NCI-H1694 treated with DMSO at 0.1 percent for 48 hours (cell line): Measurements from ENCODE around the gene NOL8.
A peak's percentile ranks its signal among the peaks of the same experiment; 100 is the strongest.

ENCODE experiments used
- DNase-seq: peaks from one replicate; lab custom pipeline; 2025; lab: John Stamatoyannopoulos, UW

NOL8 gene

DNA sequence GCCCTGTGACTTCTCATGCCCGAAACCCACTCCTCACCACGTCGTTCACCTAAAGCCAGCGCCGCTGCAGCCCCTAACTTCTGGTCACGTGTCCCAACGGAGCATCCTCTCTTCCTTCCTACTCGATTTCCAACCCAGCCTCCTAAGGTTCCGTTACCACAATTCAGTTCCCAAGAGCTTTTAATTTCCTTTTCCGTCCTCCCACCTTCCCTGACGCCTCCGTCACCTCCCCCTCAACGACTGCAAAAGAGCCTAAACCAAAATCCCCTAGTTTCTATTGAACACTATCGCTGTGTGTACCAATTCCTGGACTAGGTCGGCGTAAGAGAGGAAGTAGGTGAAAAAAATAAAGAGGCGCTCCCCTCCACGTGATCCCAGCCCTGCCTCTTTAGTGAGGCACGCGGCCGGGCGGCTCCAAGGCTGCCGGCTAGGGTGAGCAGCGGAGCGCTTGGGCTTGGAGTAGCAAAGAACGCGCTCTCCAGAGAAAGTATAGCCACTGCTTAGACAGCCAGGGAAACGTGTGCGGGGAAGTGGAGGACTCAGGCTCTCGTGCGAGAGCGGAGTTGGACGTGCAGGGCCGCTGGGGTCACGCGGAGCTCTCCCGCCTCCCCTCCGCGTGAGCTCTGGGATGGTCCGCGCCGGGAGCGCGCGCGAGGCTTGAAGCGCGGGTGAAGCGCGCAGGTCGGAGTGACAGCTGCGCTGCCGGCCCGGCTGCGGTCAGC is at the start of gene NOL8, which contains the start of gene CENPP:
NOL8 (minus strand) TSS at position 82 of the 722 bp plus-strand sequence. CDS start 1,189 bp downstream, outside the sequence.
CENPP (plus strand) TSS at position 685 of the 722 bp plus-strand sequence.
- peak; percentile 86 for DNase-seq

DNA sequence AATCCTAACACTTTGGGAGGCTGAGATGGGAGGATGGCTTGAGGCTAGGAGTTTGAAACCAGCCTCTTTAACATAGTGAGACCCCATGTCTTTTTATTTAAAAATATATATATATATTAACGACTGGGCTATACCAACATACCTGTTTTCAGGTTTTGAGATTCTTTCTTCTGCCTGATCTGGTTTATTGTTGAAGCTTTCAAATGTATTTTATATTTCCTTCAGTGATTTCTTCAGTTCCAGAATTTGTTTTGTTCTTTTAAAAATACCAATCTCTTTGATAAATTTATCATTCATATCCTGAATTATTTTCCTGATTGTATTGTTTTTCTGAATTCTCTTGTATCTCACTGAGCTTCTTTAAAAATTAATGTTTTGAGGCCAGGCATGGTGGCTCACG is 48.0 kb upstream of the NOL8 start:
- DNase-seq = no peak

DNA sequence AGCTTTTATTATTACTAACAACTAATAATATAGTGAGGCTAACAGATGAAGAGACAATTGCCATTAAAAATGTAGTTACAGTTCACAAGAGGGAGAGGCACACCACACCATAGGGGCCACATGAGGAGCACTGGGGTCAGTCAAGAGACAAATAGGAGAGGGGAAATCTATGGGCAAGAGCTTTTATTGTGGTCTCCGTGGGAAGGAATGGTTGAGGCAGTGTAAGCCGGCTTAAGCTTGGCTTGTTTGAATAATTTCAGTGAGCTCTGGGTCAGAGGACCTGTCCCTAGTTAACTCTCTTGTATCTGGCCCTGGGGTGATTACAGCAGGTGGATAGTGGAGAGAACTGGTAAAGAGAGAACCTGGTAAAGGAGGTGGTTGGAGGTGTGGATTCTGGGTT is 43.9 kb upstream of the NOL8 start:
- DNase-seq = no peak

DNA sequence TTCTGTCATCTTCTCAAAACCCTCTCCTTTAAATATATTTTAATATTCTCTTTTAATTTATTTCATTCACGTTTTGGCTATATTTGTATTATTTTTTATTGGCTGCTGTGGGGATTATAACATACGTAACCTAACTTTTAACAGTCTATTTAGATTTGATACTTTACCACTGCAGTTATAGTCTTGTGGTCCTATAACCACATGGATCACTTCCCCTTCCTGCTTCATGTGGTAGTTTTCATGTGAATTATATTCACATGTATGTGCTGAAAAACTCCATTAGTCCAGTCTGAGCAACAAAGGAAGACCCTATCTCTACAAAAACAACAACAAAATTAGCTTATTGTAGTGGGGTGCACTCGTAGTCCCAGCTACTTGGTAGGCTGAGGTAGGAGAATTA is 34.9 kb upstream of the NOL8 start:
- DNase-seq = no peak

DNA sequence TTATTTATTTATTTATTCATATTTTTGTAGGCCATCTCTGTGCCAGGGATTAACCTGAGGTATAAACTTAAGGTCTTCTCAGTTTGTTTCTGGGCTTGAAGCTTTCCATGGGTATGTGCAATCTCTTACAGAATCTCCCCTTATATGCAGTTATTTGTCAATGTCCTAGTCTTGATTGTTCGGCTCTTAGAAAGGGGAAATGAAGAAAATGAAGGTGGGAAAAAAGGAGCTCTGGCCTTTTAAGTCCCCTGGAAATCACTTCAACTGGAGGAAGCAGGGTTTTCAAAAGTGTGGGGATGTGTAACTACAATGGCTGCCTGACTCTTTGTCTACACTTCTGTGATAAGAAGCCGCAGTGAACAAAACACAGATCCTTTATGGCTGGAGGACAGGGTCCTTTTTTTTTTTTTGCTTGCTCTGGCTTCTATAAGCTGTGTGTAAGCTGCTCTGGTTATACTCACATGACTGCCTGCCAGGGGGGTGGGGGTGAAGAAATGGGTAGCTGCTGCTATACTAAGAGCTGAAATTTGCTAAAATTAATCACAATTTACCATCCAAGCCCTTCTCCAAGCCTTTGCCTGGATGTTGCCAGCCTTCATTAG is 34.3 kb upstream of the NOL8 start:
- no peak for DNase-seq

GRCh38 chr9:92353051-92353450 is 27.9 kb upstream of the NOL8 start:
- DNase-seq = no peak

- no peak for DNase-seq
Measured at GRCh38 chr9:92350740-92351133, 25.6 kb upstream of the NOL8 start.

DNA sequence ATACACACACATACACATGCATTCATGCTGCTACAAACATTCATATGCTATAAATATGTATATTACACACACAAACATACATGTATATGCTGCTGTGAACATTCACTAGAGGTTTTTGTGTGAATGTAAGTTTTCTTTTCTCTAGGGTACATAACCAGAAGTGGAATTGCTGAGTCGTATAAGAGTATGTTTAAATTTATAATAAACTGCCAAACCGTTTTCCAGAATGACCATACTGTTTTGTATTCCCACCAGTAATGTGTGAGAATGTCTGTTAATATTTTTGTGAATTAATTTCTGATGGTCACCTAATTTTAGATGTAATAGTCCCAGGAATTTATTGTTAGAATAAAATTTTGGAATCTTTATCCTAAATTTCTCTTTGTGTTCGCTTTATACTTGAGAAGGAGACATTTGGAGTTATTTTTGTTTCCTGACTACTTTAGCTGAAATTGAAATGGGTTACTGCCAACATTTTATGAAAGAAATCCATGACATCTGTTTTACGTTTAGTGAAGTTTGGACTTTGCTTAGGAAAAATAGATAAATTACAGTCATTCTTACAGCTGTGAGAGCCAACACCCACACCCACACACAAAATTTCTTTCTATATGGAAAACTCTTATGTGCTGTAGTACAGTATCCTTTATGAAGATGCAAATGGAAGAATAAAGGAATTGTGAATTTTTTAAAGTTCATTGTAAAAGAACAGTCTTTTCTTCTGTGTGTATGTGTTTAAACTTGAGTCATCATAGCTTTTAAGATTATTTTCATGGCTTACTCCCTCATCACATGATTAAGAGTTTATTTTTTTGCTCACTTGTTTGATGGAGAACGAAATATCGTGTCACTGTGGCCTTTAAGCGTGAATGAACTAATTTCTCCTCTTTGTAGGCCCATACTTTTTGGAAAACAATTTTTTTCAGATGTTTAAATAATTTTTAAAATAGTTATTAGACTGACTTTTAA is 24.9 kb upstream of the NOL8 start:
- DNase-seq = no peak

DNA sequence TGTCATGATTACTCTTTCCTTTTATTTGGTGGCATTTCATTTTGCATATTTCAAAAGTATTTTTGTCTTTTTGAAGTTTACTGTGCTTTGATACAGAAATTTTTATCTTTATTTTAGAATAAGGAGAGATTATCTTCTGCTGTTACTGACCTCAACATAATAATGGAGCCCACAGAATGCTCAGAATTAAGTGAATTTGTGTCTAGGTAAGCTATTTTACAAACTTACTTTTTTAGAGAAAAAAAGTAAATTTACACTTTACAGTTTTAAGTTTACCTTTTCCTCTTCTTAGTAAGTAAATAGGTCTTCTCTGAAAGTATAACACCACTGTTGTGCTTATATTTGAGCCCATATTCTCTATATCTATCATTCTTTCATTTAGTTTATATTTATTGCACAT is 20.4 kb upstream of the NOL8 start:
- DNase-seq = no peak

DNA sequence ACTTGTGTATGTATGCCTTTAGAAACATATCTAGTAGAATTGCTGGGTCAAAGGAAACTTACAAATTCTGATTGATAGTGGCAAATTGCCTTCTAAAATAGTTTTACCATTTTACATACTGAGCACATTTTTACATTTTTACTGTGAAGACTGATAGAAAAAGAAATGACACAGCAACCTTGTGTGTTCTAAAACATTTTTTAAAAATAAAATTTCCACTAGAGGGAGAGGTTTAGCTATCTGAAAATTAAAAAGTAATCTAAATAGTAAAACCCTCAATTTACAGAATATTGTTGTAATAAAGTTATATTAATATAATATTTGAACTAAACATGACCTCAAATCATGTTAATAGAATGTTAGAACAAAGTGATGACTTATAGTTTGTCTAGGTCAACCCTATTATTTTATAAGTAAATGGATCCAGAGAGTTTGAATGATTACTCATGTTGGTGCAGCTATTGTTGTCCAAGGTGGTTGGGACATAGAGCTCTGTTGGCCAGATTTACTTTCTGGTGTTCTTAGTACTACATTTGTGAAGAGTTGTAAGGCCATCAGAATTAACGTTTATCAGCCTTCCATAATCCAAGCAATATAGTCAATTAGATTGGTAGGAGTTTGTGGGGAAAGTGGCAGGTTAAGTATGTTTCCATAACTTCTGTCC is 17.8 kb upstream of the NOL8 start:
- DNase-seq = no peak

DNA sequence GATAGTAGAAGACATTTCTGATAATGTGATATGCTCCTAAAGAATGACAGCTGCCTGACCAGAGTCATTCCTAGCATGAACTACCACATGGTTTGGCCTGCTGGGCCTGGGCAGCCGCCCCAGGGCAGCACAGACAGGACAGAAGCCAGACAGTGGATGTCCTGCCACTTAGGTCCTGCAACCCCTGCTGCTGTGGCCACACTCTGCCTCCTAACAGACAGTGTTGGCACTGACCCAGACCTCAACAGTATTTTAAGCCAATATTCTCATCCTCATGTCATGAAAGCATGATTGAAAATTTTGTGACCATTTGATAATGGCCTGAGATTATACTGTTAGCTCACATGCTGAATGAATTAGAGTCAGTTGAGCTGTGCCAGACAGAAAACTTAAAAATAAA is 16.4 kb upstream of the NOL8 start:
- DNase-seq = no peak

DNA sequence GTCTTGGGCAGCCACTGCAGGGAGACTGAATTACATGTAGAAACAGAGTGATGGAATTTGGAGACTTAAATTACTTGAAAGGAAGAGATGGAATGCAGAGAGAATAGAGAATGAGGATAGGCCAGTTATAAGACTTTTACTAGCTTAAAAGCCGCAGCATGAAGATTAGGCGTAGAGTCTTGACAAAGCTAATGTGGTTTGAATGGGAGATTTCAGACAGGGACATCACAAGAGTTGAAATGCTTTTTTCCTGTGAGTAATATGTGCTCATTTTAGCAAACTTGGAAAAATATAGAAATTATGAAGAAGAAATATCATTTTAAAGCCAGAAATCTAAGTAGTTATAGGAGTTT is 8.1 kb upstream of the NOL8 start:
- no peak for DNase-seq

- no peak for DNase-seq
Measured at GRCh38 chr9:92332577-92333281, 7.6 kb upstream of the NOL8 start.

GRCh38 chr9:92328225-92328624 is 3.1 kb upstream of the NOL8 start:
- DNase-seq = peak; percentile 15

DNA sequence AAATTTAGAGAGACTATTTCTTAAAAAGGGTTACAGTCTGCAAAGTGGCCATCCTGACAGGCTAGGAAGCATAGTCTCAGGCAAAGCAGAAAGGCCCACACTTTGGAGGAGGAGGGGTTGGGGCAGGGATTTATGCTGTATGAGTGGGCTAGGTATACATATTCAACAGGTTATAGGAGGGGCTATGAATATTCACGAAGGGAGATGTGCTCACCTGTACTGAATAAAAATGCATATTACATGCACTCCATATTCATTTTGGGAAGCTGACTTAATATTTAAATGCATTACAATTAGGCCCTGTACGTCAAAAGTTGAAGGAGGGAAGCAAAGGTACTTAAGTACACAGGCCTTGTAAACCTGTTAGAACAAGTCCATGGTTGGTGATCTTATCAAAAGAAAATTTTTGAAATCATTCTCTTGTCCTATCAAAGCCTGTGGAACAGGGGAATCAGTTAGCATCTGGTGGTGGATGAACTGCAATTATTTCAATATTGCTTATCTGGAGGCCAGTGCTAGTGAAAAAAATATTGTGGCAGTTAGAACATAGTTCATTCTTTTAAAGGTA is 2.2 kb upstream of the NOL8 start:
- DNase-seq = no peak

DNA sequence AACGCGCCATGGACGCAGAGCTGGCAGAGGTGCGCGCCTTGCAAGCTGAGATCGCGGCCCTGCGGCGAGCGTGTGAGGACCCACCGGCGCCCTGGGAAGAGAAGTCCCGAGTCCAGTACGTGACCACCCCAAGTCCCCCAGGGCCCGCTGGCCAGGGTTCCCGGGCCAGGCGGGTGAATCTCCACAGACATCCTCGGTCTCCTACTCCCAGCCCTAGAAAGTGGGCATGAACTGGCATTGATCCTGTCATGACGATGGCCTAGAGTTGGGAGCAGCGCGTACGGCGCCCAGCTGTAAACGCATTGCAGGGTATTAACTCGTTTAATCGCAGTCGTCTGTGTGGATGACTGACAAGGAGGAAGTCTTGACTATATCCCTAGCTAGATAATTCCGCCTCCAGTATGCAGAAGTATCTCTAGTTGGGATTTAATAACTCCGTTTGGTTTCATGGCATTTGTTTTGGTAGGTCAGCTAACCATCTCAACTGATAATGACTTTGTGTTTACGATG is 896 bp upstream of the NOL8 start:
- DNase-seq = no peak

GRCh38 chr9:92324889-92325268 is 271 bp downstream of the NOL8 start:
- DNase-seq = no peak

GRCh38 chr9:92324431-92324830 is 719 bp downstream of the NOL8 start:
- DNase-seq = no peak

GRCh38 chr9:92315456-92315855 is 9.7 kb downstream of the NOL8 start:
- DNase-seq = no peak

- DNase-seq = no peak
Measured at GRCh38 chr9:92313624-92314012, 11.5 kb downstream of the NOL8 start.
